Activated CD4-positive, CD25-positive, alpha-beta regulatory T cell treated with anti-CD3 and anti-CD28 coated beads, Interleukin-2, amount 50 U/mL, for 24 hours (primary cell): ENCODE measurements around the gene AIRE.

Experiments used
- ATAC-seq, 2 donors: fragments of 150-1000 bp; cut with Tn5 transposase; one replicate each; pipeline ENCODE4 v1.10.0; 2021; ENCODE audit warnings: mild to moderate bottlenecking in 1 of 2, moderate library complexity in 1 of 2

The AIRE gene

GRCh38 chr21:44325386-44326271 lies 40.0 kb downstream of the AIRE start:
- ATAC-seq, result no peak

GRCh38 chr21:44326272-44326647 lies 40.6 kb downstream of the AIRE start:
- no peak for ATAC-seq

- no peak for ATAC-seq
Observed at GRCh38 chr21:44326716-44327602, 41.3 kb downstream of the AIRE start.

- ATAC-seq, result no peak
Observed at GRCh38 chr21:44327603-44327974, 41.9 kb downstream of the AIRE start.

- ATAC-seq, result no peak
Observed at GRCh38 chr21:44328242-44328895, 42.7 kb downstream of the AIRE start.

GRCh38 chr21:44329086-44329889 lies 43.6 kb downstream of the AIRE start:
- no peak for ATAC-seq

- no peak for ATAC-seq
Observed at GRCh38 chr21:44329971-44330681, 44.5 kb downstream of the AIRE start.

- no peak for ATAC-seq
Observed at GRCh38 chr21:44330698-44331097, 45.0 kb downstream of the AIRE start.

GRCh38 chr21:44331209-44331608 lies 45.5 kb downstream of the AIRE start:
- no peak for ATAC-seq

- no peak for ATAC-seq
Observed at GRCh38 chr21:44331650-44332307, 46.1 kb downstream of the AIRE start.

GRCh38 chr21:44332383-44332782 lies 46.7 kb downstream of the AIRE start:
- ATAC-seq, result no peak

- no peak for ATAC-seq
Observed at GRCh38 chr21:44332965-44333364, 47.3 kb downstream of the AIRE start.

- no peak for ATAC-seq
Observed at GRCh38 chr21:44333509-44334328, 48.0 kb downstream of the AIRE start.

GRCh38 chr21:44334329-44335030 lies 48.8 kb downstream of the AIRE start:
- no peak for ATAC-seq

- no peak for ATAC-seq
Observed at GRCh38 chr21:44335266-44336059, 49.8 kb downstream of the AIRE start.

GRCh38 chr21:44337449-44337848 lies 51.8 kb downstream of the AIRE start:
- no peak for ATAC-seq

GRCh38 chr21:44337941-44338895 lies 52.5 kb downstream of the AIRE start:
- no peak for ATAC-seq
